Epithelial cell of proximal tubule (primary cell): Measurements from ENCODE around the gene STAT3. TPM values are rescaled to one million over a fixed set of nuclear protein-coding genes. Genes with fewer than 3 reads are reported as not detected.
"Not testable (repeated sequence)": the region's sequence is repeated elsewhere in the genome, so short reads cannot be mapped to it uniquely, and the experiment has no call there.

Experiments used
- DNase-seq: peaks from one replicate; pipeline ENCODE4 v3.0.0-alpha.2; 2011; ENCODE audit warnings: low read depth
- H3K4me3 ChIP-seq: 2 replicates; pipeline ENCODE4 v1.5.1; 2011; ENCODE audit warnings: low read depth, mild to moderate bottlenecking, low read length
- CTCF ChIP-seq: conservative IDR thresholded peaks from 2 replicates; pipeline ENCODE4 v1.5.1; 2012; ENCODE audit warnings: low read depth, mild to moderate bottlenecking, low read length
- total RNA-seq: library from RNA; depleted of rRNA; stranded (reverse); fragments of >200 nt; gene quantifications from 2 replicates; pipeline ENCODE4 v1.2.3, GENCODE V29; 2015

The STAT3 gene
- total RNA-seq, 1 donor from 2014 or later = 63.0 TPM

GRCh38 chr17:42423766-42424165 is 35.5 kb upstream of the STAT3 start:
- no peak for DNase-seq
- no peak for TF ChIP-seq CTCF
- H3K4me3 ChIP-seq = peak overlapping the region; percentile 69

- peak within 1 kb of the TSS; percentile 69 for H3K4me3 ChIP-seq
Measured at GRCh38 chr17:42422958-42423712, 34.9 kb upstream of the STAT3 start, which contains the start of gene CAVIN1. Gene CAVIN1, minus strand, starts transcription at chr17:42423256. Its CDS starts 159 bp downstream, at chr17:42423097.

GRCh38 chr17:42422412-42422957 is 34.2 kb upstream of the STAT3 start:
- peak overlapping the region; percentile 69 for H3K4me3 ChIP-seq
- DNase-seq = no peak
- no peak for TF ChIP-seq CTCF

More at GRCh38 chr17:42422958-42423712, 34.9 kb upstream of the STAT3 start, which contains the start of gene CAVIN1:
- no peak for TF ChIP-seq CTCF
- no peak for DNase-seq

- DNase-seq = no peak
Measured at GRCh38 chr17:42421507-42422338, 33.5 kb upstream of the STAT3 start.

GRCh38 chr17:42421136-42421506 is 32.9 kb upstream of the STAT3 start:
- peak overlapping the region; percentile 69 for H3K4me3 ChIP-seq
- TF ChIP-seq CTCF = no peak
- no peak for DNase-seq

More at GRCh38 chr17:42421507-42422338, 33.5 kb upstream of the STAT3 start:
- TF ChIP-seq CTCF = no peak
- H3K4me3 ChIP-seq = peak overlapping the region; percentile 69

GRCh38 chr17:42417981-42418380 is 29.7 kb upstream of the STAT3 start:
- not testable (repeated sequence) for DNase-seq, H3K4me3 ChIP-seq

- no peak for TF ChIP-seq CTCF
- no peak overlapping the region for H3K4me3 ChIP-seq
- no peak for DNase-seq
Measured at GRCh38 chr17:42414704-42415409, 26.6 kb upstream of the STAT3 start.
